Mononuclear cell (primary cell): ENCODE measurements around the gene PDIK1L. TPM values are rescaled to one million over a fixed set of nuclear protein-coding genes. Genes with fewer than 3 reads are reported as not detected.
A peak's percentile ranks its signal among the peaks of the same experiment; 100 is the strongest.
"Not testable (repeated sequence)": the region's sequence is repeated elsewhere in the genome, so short reads cannot be mapped to it uniquely, and the experiment has no call there.

Experiments used
- H3K27me3 ChIP-seq: 2 replicates; pipeline ENCODE4 v1.6.0; 2011; ENCODE audit warnings: low read length, control low read depth; ENCODE audit not compliant: insufficient read depth
- H3K4me1 ChIP-seq: 2 replicates; pipeline ENCODE4 v1.5.1; 2011; ENCODE audit warnings: mild to moderate bottlenecking, low read length, control low read depth; ENCODE audit not compliant: insufficient read depth
- H3K4me3 ChIP-seq: 2 replicates; pipeline ENCODE4 v1.5.1; 2011; ENCODE audit warnings: mild to moderate bottlenecking, low read length, moderate library complexity
- H3K9me3 ChIP-seq: 2 replicates; pipeline ENCODE4 v1.5.1; 2011; ENCODE audit warnings: low read depth, mild to moderate bottlenecking, control low read depth, low read length
- total RNA-seq: library from RNA; depleted of rRNA; stranded (reverse); fragments of >200 nt; gene quantifications from one replicate; pipeline ENCODE4 v1.2.3, GENCODE V29; 2012

Gene PDIK1L
- total RNA-seq, 1 donor: 19.3 TPM

GRCh38 chr1:26099780-26100179 is 11.8 kb upstream of the PDIK1L start:
- Histone ChIP-seq H3K4me1 (no peaks in the 10 kb centered on the region), H3K9me3 (no peaks in the 10 kb centered on the region), H3K27me3 (no peaks in the 10 kb centered on the region), H3K4me3 (no peak overlapping the region)

- H3K9me3 ChIP-seq, H3K4me3 ChIP-seq, H3K27me3 ChIP-seq, H3K4me1 ChIP-seq: not testable (repeated sequence)
Measured at GRCh38 chr1:26100204-26100603, 11.4 kb upstream of the PDIK1L start.

GRCh38 chr1:26102119-26102518 is 9.5 kb upstream of the PDIK1L start:
- Histone ChIP-seq H3K27me3 (no peaks in the 10 kb centered on the region), H3K4me3 (no peak overlapping the region), H3K4me1 (peaks cover 4% of the 10 kb centered on the region), H3K9me3 (no peaks in the 10 kb centered on the region)

GRCh38 chr1:26102526-26102925 is 9.1 kb upstream of the PDIK1L start:
- no peaks in the 10 kb centered on the region for H3K9me3 ChIP-seq
- peaks cover 4% of the 10 kb centered on the region for H3K4me1 ChIP-seq
- H3K27me3 ChIP-seq: no peaks in the 10 kb centered on the region
- H3K4me3 ChIP-seq: no peak overlapping the region

GRCh38 chr1:26105226-26105548 is 6.4 kb upstream of the PDIK1L start:
- H3K9me3 ChIP-seq, H3K4me1 ChIP-seq, H3K27me3 ChIP-seq, H3K4me3 ChIP-seq: not testable (repeated sequence)

GRCh38 chr1:26109229-26110164 is 2.1 kb upstream of the PDIK1L start:
- H3K4me3 ChIP-seq: no peak overlapping the region
- no peaks in the 10 kb centered on the region for H3K9me3 ChIP-seq
- H3K27me3 ChIP-seq: no peaks in the 10 kb centered on the region
- H3K4me1 ChIP-seq: peaks cover 28% of the 10 kb centered on the region

- peak overlapping the region; percentile 97 for H3K4me3 ChIP-seq
- H3K4me1 ChIP-seq: peaks cover 23% of the 10 kb centered on the region
- no peaks in the 10 kb centered on the region for H3K9me3 ChIP-seq
Measured at GRCh38 chr1:26110731-26111529, 694 bp upstream of the PDIK1L start.

GRCh38 chr1:26112407-26112775 is 767 bp downstream of the PDIK1L start:
- Histone ChIP-seq H3K4me1 (peaks cover 23% of the 10 kb centered on the region), H3K4me3 (peak overlapping the region; percentile 97), H3K9me3 (no peaks in the 10 kb centered on the region), H3K27me3 (no peaks in the 10 kb centered on the region)

More at GRCh38 chr1:26110731-26111529, 694 bp upstream of the PDIK1L start:
- H3K27me3 ChIP-seq: no peaks in the 10 kb centered on the region

GRCh38 chr1:26114165-26114927 is 2.7 kb downstream of the PDIK1L start:
- H3K27me3 ChIP-seq: no peaks in the 10 kb centered on the region
- H3K4me1 ChIP-seq: peaks cover 27% of the 10 kb centered on the region
- H3K4me3 ChIP-seq: no peak overlapping the region
- H3K9me3 ChIP-seq: no peaks in the 10 kb centered on the region

GRCh38 chr1:26119892-26120608 is 8.4 kb downstream of the PDIK1L start:
- Histone ChIP-seq H3K27me3 (no peaks in the 10 kb centered on the region), H3K9me3 (no peaks in the 10 kb centered on the region), H3K4me3 (no peak overlapping the region), H3K4me1 (peaks cover 39% of the 10 kb centered on the region)

- Histone ChIP-seq H3K4me1 (peaks cover 55% of the 10 kb centered on the region), H3K27me3 (no peaks in the 10 kb centered on the region), H3K9me3 (no peaks in the 10 kb centered on the region), H3K4me3 (no peak overlapping the region)
Measured at GRCh38 chr1:26121854-26122773, 10.5 kb downstream of the PDIK1L start.

- H3K9me3 ChIP-seq: no peaks in the 10 kb centered on the region
- peaks cover 67% of the 10 kb centered on the region for H3K4me1 ChIP-seq
- no peak overlapping the region for H3K4me3 ChIP-seq
- H3K27me3 ChIP-seq: no peaks in the 10 kb centered on the region
Measured at GRCh38 chr1:26122988-26123973, 11.7 kb downstream of the PDIK1L start.
